Stimulated activated memory B cell treated with anti-CD40 and anti-IgM and Interleukin-4, amounts not matched to agents 10 μg/mL and 1 μg/mL and 100 μg/mL, for 72 hours (primary cell): ENCODE measurements around the gene LYRM7.

Experiments used
- ATAC-seq: fragments of 150-1000 bp; cut with Tn5 transposase; 2 replicates; pipeline ENCODE4 v1.10.0; 2021
- H3K27ac Mint-ChIP-seq: one replicate; pipeline ENCODE4 v1.8.0; 2022; ENCODE audit warnings: mild to moderate bottlenecking, mixed read lengths
- H3K27me3 Mint-ChIP-seq: one replicate; pipeline ENCODE4 v1.8.0; 2022; ENCODE audit warnings: mixed read lengths
- H3K36me3 Mint-ChIP-seq: one replicate; pipeline ENCODE4 v1.8.0; 2022; ENCODE audit warnings: mixed read lengths
- H3K4me1 Mint-ChIP-seq: one replicate; pipeline ENCODE4 v1.8.0; 2022; ENCODE audit warnings: mixed read lengths
- H3K4me3 Mint-ChIP-seq: one replicate; pipeline ENCODE4 v1.8.0; 2022; ENCODE audit warnings: mild to moderate bottlenecking, moderate library complexity, mixed read lengths
- H3K9me3 Mint-ChIP-seq: one replicate; pipeline ENCODE4 v1.8.0; 2022; ENCODE audit warnings: mixed read lengths

LYRM7 gene

DNA sequence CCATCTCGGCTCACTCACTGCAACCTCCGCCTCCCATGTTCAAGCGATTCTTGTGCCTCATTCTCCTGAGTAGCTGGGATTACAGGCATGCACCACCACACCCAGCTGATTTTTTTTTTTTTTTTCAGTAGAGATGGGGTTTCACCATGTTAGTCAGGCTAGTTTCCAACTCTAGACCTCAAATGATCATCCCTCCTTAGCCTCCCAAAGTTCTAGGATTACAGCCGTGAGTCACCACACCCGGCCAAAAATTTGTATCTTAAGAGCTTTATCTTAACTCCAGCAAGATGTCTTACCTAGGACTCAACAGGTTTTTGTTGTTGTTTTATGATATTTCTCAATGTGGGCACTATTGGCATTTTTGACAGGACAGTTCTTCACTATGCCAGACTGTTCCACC is 27.9 kb downstream of the LYRM7 start:
- H3K9me3 Mint-ChIP-seq, result no peaks in the 10 kb centered on the region

DNA sequence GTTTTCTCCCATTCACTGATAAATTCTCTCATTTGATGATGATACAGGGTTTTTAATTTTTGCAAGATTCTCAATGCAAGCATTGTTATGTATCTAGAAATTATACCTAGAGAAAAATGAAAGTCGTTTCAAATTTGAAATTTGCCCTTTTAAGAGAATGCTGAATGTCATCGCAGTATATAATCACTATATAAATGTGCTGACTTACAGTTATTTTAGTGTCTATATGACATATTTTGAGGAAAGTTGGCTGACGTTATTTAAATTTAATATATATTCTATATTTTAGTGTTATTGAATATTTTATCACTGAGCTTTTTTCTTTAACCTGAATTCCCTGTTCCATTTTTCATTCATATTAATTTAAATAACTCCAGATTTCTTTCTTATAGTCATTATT is 29.8 kb downstream of the LYRM7 start:
- Mint-ChIP-seq H3K4me1 (no peaks in the 10 kb centered on the region), H3K4me3 (no peak overlapping the region), H3K36me3 (peaks cover 6% of the 10 kb centered on the region), H3K9me3 (no peaks in the 10 kb centered on the region), H3K27me3 (no peaks in the 10 kb centered on the region), H3K27ac (no peak overlapping the region)
- ATAC-seq, result no peak

More for the DNA sequence above, 27.9 kb downstream of the LYRM7 start:
- H3K4me1 Mint-ChIP-seq, result no peaks in the 10 kb centered on the region
- no peaks in the 10 kb centered on the region for H3K27me3 Mint-ChIP-seq
- H3K4me3 Mint-ChIP-seq, result no peak overlapping the region
- H3K36me3 Mint-ChIP-seq, result peaks cover 6% of the 10 kb centered on the region
- H3K27ac Mint-ChIP-seq, result no peak overlapping the region
- ATAC-seq, result no peak

DNA sequence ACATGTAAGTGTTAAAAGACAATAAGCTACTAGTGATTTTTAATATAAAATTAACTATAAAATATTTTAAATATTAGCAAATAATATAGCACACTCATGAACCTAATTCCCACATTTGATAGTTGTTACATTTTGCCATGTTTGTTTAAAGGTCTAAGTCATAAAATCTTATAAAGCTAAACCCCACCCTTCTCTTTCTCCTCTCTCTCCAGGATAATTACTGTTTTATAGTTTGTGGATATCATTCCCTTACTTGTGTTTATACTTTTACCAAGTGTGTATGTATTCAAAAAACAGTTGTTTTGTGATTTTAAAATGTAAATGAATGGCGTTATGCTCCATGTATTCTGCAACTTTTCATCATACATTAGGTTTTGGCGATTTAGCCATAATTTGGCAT is 34.2 kb downstream of the LYRM7 start:
- no peaks in the 10 kb centered on the region for H3K9me3 Mint-ChIP-seq
- no peak for ATAC-seq
- H3K27me3 Mint-ChIP-seq, result no peaks in the 10 kb centered on the region
- no peak overlapping the region for H3K4me3 Mint-ChIP-seq
- H3K36me3 Mint-ChIP-seq, result no peaks in the 10 kb centered on the region
- no peak overlapping the region for H3K27ac Mint-ChIP-seq
- peaks cover 22% of the 10 kb centered on the region for H3K4me1 Mint-ChIP-seq

DNA sequence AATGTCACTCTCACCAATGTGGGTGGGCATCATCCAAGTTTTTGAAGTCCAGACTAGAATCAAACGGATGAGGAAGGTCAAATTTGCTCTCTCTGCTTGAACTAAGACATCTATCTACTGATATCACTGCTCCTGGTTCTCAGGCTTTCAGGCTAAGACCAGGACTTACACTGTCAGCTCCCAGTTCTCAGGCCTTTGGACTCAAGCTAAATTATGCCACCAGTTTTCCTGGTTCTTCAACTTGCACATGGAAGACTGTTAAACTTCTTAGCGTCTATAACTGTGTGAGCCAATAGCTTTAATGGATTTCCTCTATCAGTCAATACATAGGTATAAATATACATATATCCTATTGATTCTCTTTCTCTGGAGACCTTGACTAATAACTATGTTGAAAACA is 35.3 kb downstream of the LYRM7 start:
- Mint-ChIP-seq H3K27me3 (no peaks in the 10 kb centered on the region), H3K27ac (peak overlapping the region; percentile 52), H3K4me3 (no peak overlapping the region), H3K36me3 (no peaks in the 10 kb centered on the region), H3K4me1 (peaks cover 32% of the 10 kb centered on the region), H3K9me3 (no peaks in the 10 kb centered on the region)
- ATAC-seq, result no peak

GRCh38 chr5:131206772-131207171 is 36.0 kb downstream of the LYRM7 start:
- Mint-ChIP-seq H3K9me3 (no peaks in the 10 kb centered on the region), H3K4me3 (no peak overlapping the region), H3K27ac (peak overlapping the region; percentile 52), H3K4me1 (peaks cover 39% of the 10 kb centered on the region), H3K27me3 (no peaks in the 10 kb centered on the region), H3K36me3 (no peaks in the 10 kb centered on the region)
- no peak for ATAC-seq

- H3K36me3 Mint-ChIP-seq, result no peaks in the 10 kb centered on the region
- peak overlapping the region; percentile 77 for H3K4me3 Mint-ChIP-seq
- ATAC-seq, result no peak
- no peaks in the 10 kb centered on the region for H3K9me3 Mint-ChIP-seq
- H3K4me1 Mint-ChIP-seq, result peaks cover 54% of the 10 kb centered on the region
- H3K27ac Mint-ChIP-seq, result peak overlapping the region; percentile 98
- H3K27me3 Mint-ChIP-seq, result no peaks in the 10 kb centered on the region
Observed at GRCh38 chr5:131209175-131209505, 38.4 kb downstream of the LYRM7 start.

- H3K4me1 Mint-ChIP-seq, result peaks cover 59% of the 10 kb centered on the region
- peak; percentile 95 for ATAC-seq
- H3K4me3 Mint-ChIP-seq, result peak overlapping the region; percentile 77
- H3K27ac Mint-ChIP-seq, result peak overlapping the region; percentile 98
- no peaks in the 10 kb centered on the region for H3K9me3 Mint-ChIP-seq
- no peaks in the 10 kb centered on the region for H3K27me3 Mint-ChIP-seq
- no peaks in the 10 kb centered on the region for H3K36me3 Mint-ChIP-seq
Observed at GRCh38 chr5:131209506-131210150, 38.9 kb downstream of the LYRM7 start.

GRCh38 chr5:131210151-131210510 is 39.4 kb downstream of the LYRM7 start:
- Mint-ChIP-seq H3K27me3 (no peaks in the 10 kb centered on the region), H3K4me1 (peaks cover 64% of the 10 kb centered on the region)

DNA sequence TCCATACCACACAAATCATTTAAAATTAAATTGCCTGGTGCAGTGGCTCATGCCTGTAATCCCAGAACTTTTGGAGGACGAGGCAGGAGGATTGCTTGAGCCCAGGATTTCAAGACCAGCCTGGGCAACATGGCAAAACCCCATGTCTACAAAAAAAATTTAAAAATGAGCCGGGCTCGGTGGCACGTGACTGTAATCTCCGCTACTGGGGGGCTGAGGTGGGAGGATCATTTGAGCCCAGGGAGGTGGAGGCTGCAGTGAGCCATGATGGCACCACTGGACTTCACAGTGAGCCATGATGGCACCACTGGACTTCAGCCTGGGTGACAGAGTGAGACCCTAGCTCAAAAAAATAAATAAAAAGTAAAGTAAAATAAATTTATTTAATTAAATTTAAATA is 40.9 kb downstream of the LYRM7 start:
- H3K4me1 Mint-ChIP-seq, result peaks cover 71% of the 10 kb centered on the region
- no peak for ATAC-seq
- no peaks in the 10 kb centered on the region for H3K36me3 Mint-ChIP-seq
- no peaks in the 10 kb centered on the region for H3K27me3 Mint-ChIP-seq
- peak overlapping the region; percentile 98 for H3K27ac Mint-ChIP-seq
- no peaks in the 10 kb centered on the region for H3K9me3 Mint-ChIP-seq
- peak overlapping the region; percentile 46 for H3K4me3 Mint-ChIP-seq

More at GRCh38 chr5:131210151-131210510, 39.4 kb downstream of the LYRM7 start:
- peak overlapping the region; percentile 77 for H3K4me3 Mint-ChIP-seq
- no peak for ATAC-seq
- H3K9me3 Mint-ChIP-seq, result no peaks in the 10 kb centered on the region
- H3K27ac Mint-ChIP-seq, result peak overlapping the region; percentile 98
- H3K36me3 Mint-ChIP-seq, result no peaks in the 10 kb centered on the region

- Mint-ChIP-seq H3K4me3 (peak overlapping the region; percentile 73), H3K27ac (peak overlapping the region; percentile 98), H3K27me3 (no peaks in the 10 kb centered on the region), H3K9me3 (no peaks in the 10 kb centered on the region), H3K36me3 (peaks cover 4% of the 10 kb centered on the region), H3K4me1 (peaks cover 74% of the 10 kb centered on the region)
- ATAC-seq, result peak; percentile 83
Observed at GRCh38 chr5:131212471-131213021, 41.8 kb downstream of the LYRM7 start.

- no peak for ATAC-seq
- H3K27me3 Mint-ChIP-seq, result no peaks in the 10 kb centered on the region
- H3K9me3 Mint-ChIP-seq, result no peaks in the 10 kb centered on the region
- H3K27ac Mint-ChIP-seq, result peak overlapping the region; percentile 71
- peaks cover 9% of the 10 kb centered on the region for H3K36me3 Mint-ChIP-seq
- H3K4me1 Mint-ChIP-seq, result peaks cover 75% of the 10 kb centered on the region
- no peak overlapping the region for H3K4me3 Mint-ChIP-seq
Observed at GRCh38 chr5:131214609-131215227, 44.0 kb downstream of the LYRM7 start.

GRCh38 chr5:131217791-131218190 is 47.0 kb downstream of the LYRM7 start:
- no peaks in the 10 kb centered on the region for H3K9me3 Mint-ChIP-seq
- H3K27ac Mint-ChIP-seq, result peak overlapping the region; percentile 55
- H3K36me3 Mint-ChIP-seq, result peaks cover 9% of the 10 kb centered on the region
- no peak for ATAC-seq
- no peaks in the 10 kb centered on the region for H3K27me3 Mint-ChIP-seq
- H3K4me3 Mint-ChIP-seq, result peak overlapping the region; percentile 16
- H3K4me1 Mint-ChIP-seq, result peaks cover 57% of the 10 kb centered on the region

DNA sequence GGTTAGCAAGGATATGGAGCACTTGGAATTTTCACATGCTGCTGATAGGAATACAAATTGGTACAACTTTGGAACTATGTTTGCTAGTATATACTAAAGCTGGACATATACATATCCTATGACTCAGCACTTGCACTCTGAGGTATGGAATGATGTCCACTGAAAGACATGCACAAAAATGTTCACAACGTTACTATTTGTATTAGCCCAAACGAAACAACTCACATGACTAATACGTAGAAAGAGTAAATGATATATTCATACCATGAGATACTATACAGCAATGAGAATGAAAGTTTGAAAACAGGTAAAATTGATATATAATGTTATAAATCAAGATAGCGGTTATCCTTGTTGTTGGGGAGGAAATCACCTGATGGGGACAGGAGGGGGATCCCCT is 47.6 kb downstream of the LYRM7 start:
- Mint-ChIP-seq H3K27me3 (no peaks in the 10 kb centered on the region), H3K9me3 (no peaks in the 10 kb centered on the region), H3K27ac (peak overlapping the region; percentile 55), H3K4me3 (no peak overlapping the region), H3K36me3 (peaks cover 9% of the 10 kb centered on the region), H3K4me1 (peaks cover 56% of the 10 kb centered on the region)
- no peak for ATAC-seq

GRCh38 chr5:131220566-131220965 is 49.8 kb downstream of the LYRM7 start:
- ATAC-seq, result no peak
- peaks cover 9% of the 10 kb centered on the region for H3K36me3 Mint-ChIP-seq
- no peak overlapping the region for H3K27ac Mint-ChIP-seq
- no peaks in the 10 kb centered on the region for H3K9me3 Mint-ChIP-seq
- H3K27me3 Mint-ChIP-seq, result no peaks in the 10 kb centered on the region
- peaks cover 37% of the 10 kb centered on the region for H3K4me1 Mint-ChIP-seq
- no peak overlapping the region for H3K4me3 Mint-ChIP-seq

- Mint-ChIP-seq H3K4me1 (peaks cover 34% of the 10 kb centered on the region), H3K9me3 (no peaks in the 10 kb centered on the region), H3K4me3 (no peak overlapping the region), H3K27ac (peak overlapping the region; percentile 27), H3K36me3 (peaks cover 9% of the 10 kb centered on the region), H3K27me3 (no peaks in the 10 kb centered on the region)
- no peak for ATAC-seq
Observed at GRCh38 chr5:131221008-131221703, 50.4 kb downstream of the LYRM7 start.

DNA sequence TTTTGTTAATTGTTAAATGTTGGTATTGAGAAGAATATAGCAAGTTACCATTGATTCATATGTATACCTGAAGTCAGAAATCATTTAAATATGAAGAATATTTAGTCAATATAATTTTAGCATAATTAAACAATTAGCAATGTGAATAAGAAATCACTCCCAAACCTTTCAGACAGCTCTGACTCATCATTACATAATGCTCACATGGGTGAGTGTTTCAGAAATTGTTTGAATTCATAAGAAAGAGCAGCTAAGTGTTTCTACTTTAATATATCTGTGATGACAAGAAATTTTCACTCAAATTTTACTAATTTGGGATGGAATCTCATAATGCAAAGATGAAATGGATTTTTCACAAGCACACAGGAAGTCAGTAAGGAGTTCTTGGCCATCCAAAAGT is 51.1 kb downstream of the LYRM7 start:
- ATAC-seq, result no peak

More for the DNA sequence above, 51.1 kb downstream of the LYRM7 start:
- H3K9me3 Mint-ChIP-seq, result no peaks in the 10 kb centered on the region
- no peak overlapping the region for H3K4me3 Mint-ChIP-seq
- peak overlapping the region; percentile 27 for H3K27ac Mint-ChIP-seq
- H3K27me3 Mint-ChIP-seq, result no peaks in the 10 kb centered on the region
- H3K36me3 Mint-ChIP-seq, result peaks cover 9% of the 10 kb centered on the region
- H3K4me1 Mint-ChIP-seq, result peaks cover 26% of the 10 kb centered on the region
